Kidney (tissue), 14 donors: Measurements from ENCODE around the gene CD300E. TPM values are rescaled to one million over a fixed set of nuclear protein-coding genes. Genes with fewer than 3 reads are reported as not detected.
A peak's percentile ranks its signal among the peaks of the same experiment; 100 is the strongest.

Source experiments
- DNase-seq, 5 donors: peaks; one replicate each; pipeline ENCODE4 v3.0.0-alpha.2; 2013 to 2020
- FAIRE-seq: peaks from 2 replicates; lab custom pipeline; 2012; peaks lifted over from hg19 to GRCh38; lab: Jason Lieb, UNC
- H3K27ac ChIP-seq, 2 donors: one replicate each; pipeline ENCODE4 v1.7.0; 2013; ENCODE audit warnings: low read depth in 2 of 2, low read length in 2 of 2, inconsistent platforms in 1 of 2
- H3K27me3 ChIP-seq: one replicate; pipeline ENCODE4 v1.7.1; 2013; ENCODE audit warnings: low read length, inconsistent platforms; ENCODE audit not compliant: control insufficient read depth, insufficient read depth
- H3K36me3 ChIP-seq, 3 donors: one replicate each; pipeline versions ENCODE4 v1.7.0 to v1.7.1; 2013; ENCODE audit warnings: low read length in 3 of 3, control low read depth in 1 of 3, inconsistent platforms in 1 of 3; ENCODE audit not compliant: insufficient read depth in 3 of 3, control insufficient read depth in 2 of 3
- H3K4me1 ChIP-seq, 3 donors: one replicate each; pipeline versions ENCODE4 v1.7.0 to v1.7.1; 2013; ENCODE audit warnings: low read length in 3 of 3, inconsistent platforms in 1 of 3, low read depth in 1 of 3; ENCODE audit not compliant: control insufficient read depth in 2 of 3, insufficient read depth in 2 of 3
- H3K4me3 ChIP-seq, 3 donors: one replicate each; pipeline versions ENCODE4 v1.7.0 to v1.8.1; 2013; ENCODE audit warnings: low read length in 3 of 3, control low read depth in 1 of 3, inconsistent platforms in 1 of 3
- H3K9ac ChIP-seq, 3 donors: one replicate each; pipeline versions ENCODE4 v1.7.0 to v1.7.1; 2013; ENCODE audit warnings: low read length in 3 of 3, control low read depth in 1 of 3, inconsistent platforms in 1 of 3
- H3K9me3 ChIP-seq, 3 donors: one replicate each; pipeline versions ENCODE4 v1.7.0 to v1.7.1; 2013; ENCODE audit warnings: low read length in 3 of 3, control low read depth in 1 of 3, inconsistent platforms in 1 of 3; ENCODE audit not compliant: control insufficient read depth in 2 of 3, insufficient read depth in 1 of 3
- intact Hi-C: fragments of 100-400 bp; cut with DNase I; formaldehyde crosslinking; loops from one replicate; pipeline ENCODE4 v1.11.1; 2022
- polyA plus RNA-seq: library from polyadenylated mRNA; stranded (reverse); fragments of 350-450 nt; fragmentation: Illumina TruSeq; extraction: RNeasy Lipid Tissue Mini Kit (QIAGEN cat#74804); gene quantifications from one replicate; pipeline ENCODE4 v1.2.3, GENCODE V29; 2014; ENCODE audit warnings: low read depth, low replicate concordance; ENCODE audit not compliant: insufficient read depth
- total RNA-seq: library from RNA; stranded (reverse); fragmentation: NEBNext Ultra II Directional; extraction: Animal tissue kit (Norgen Biotek cat#: 25700); gene quantifications from one replicate; pipeline ENCODE4 v1.2.1, GENCODE V29; 2021
- TF ChIP-seq, protein P1 (sequence below): IDR thresholded peaks from 3 replicates; pipeline ENCODE4 v1.5.1; 2012; ENCODE audit warnings: mild to moderate bottlenecking, moderate library complexity, borderline replicate concordance; ENCODE audit not compliant: insufficient read depth; ENCODE audit errors: extremely low read depth
- donor health status: control.
- donor health status: control.
- donor health status: control.
- donor health status: control.
- donor health status: control.
- donor health status: DM: yes; HTN: yes; CAD: no.
- donor health status: Normal renal cell carcinoma (clear cell type).

The CD300E gene
- total and polyA plus RNA-seq, 2 donors from 2014 or later = 0.39 to 2.5 TPM

DNA sequence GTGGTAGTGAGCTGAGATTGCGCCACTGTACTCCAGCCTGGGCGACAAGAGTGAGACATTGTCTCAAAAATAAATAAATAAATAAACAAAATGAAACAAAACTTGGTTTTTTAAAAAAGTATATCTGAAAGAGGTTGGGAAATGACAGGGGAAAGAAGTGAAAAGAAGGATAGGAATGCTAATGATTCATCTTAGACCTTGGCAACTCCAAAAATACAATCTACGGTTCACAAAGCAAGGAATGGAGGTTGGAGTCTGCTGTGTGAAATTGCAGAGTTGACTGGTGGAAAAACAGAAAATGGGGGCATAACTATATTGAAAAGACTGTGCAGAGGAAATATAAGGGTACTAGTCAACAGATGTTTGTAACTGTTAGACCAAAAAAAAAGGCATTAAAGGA lies 40.0 kb upstream of the CD300E start:
- TF ChIP-seq, protein P1, sequence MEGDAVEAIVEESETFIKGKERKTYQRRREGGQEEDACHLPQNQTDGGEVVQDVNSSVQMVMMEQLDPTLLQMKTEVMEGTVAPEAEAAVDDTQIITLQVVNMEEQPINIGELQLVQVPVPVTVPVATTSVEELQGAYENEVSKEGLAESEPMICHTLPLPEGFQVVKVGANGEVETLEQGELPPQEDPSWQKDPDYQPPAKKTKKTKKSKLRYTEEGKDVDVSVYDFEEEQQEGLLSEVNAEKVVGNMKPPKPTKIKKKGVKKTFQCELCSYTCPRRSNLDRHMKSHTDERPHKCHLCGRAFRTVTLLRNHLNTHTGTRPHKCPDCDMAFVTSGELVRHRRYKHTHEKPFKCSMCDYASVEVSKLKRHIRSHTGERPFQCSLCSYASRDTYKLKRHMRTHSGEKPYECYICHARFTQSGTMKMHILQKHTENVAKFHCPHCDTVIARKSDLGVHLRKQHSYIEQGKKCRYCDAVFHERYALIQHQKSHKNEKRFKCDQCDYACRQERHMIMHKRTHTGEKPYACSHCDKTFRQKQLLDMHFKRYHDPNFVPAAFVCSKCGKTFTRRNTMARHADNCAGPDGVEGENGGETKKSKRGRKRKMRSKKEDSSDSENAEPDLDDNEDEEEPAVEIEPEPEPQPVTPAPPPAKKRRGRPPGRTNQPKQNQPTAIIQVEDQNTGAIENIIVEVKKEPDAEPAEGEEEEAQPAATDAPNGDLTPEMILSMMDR = no peak
- no peak overlapping the region for H3K9ac ChIP-seq

DNA sequence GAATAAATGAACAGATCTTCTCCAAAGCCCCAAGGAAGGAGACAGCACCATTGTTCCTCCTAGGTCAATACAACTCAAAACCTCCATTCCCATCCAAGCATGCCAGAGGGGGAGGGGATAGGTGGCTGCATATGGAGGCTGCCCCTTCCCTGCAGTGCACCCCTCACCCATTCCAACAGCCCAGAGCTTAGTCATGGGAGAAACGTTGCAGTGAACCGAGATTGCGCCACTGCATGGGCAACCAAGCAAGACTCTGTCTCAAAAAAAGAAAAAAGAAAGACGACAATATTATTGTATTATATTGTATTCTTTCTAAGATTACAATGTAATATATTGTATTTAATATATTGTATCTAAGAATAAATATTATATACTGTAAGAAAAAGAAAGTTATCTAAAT lies 36.4 kb upstream of the CD300E start:
- Histone ChIP-seq H3K36me3 (no peaks in the 10 kb centered on the region), H3K9me3 (no peaks in the 10 kb centered on the region), H3K27me3 (peaks cover 2% of the 10 kb centered on the region), H3K9ac (no peak overlapping the region), H3K4me3 (no peak overlapping the region), H3K27ac (no peak overlapping the region), H3K4me1 (no peaks in the 10 kb centered on the region)
- no peak for DNase-seq
- TF ChIP-seq, protein P1 = no peak
- peak; percentile 87 for FAIRE-seq
- intact Hi-C loops = no loop called here

More for the DNA sequence above, 40.0 kb upstream of the CD300E start:
- intact Hi-C loops = no loop called here
- DNase-seq (no peak), FAIRE-seq (no peak)
- Histone ChIP-seq H3K36me3 (no peaks in the 10 kb centered on the region), H3K4me3 (no peak overlapping the region), H3K9me3 (no peaks in the 10 kb centered on the region), H3K27me3 (peaks cover 2% of the 10 kb centered on the region), H3K27ac (no peak overlapping the region), H3K4me1 (no peaks in the 10 kb centered on the region)

DNA sequence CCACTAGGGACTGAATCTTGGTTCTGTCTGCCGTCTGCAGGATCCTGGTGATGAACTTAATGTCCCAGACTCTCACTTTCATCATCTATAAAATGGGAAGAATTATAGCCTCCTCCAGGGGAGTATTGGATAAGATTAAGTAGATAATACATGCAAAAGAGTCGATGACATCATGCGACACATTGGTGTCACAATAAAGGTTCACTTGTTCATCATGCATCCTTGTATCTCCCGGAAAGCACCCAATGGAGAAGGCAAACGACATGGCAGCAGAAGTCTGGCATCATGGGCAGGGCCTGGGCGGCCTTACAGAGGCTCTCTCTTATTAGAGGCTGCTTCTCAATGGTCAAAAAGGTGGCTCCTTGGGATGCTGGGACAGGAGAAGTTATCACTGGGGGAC lies 35.1 kb upstream of the CD300E start:
- FAIRE-seq (no peak), DNase-seq (no peak)
- H3K9ac ChIP-seq = no peak overlapping the region
- H3K4me1 ChIP-seq = no peaks in the 10 kb centered on the region
- no peak overlapping the region for H3K27ac ChIP-seq
- TF ChIP-seq, protein P1 = no peak
- intact Hi-C loops = no loop called here
- no peaks in the 10 kb centered on the region for H3K9me3 ChIP-seq
- no peaks in the 10 kb centered on the region for H3K27me3 ChIP-seq
- no peak overlapping the region for H3K4me3 ChIP-seq
- H3K36me3 ChIP-seq = no peaks in the 10 kb centered on the region

DNA sequence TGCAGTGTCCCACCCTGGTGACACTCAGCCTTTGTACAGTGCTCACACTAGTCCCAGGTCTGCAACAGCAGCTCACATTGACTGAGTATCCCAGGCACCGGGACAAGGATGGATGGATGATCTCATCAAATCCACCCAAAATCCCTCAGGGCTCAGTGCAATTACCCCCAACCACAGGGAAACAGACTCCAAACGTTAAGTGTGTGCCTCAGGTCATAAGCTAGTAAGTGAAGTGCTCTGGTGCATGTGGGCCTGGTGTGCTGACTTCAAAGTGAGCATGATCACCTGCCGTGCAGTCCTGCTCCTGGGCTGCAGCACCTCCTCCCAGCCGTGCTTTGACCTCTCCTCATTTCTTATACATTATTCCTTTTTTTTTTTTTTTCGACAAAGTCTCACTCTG lies 31.2 kb upstream of the CD300E start:
- FAIRE-seq = no peak
- Histone ChIP-seq H3K27me3 (no peaks in the 10 kb centered on the region), H3K9ac (no peak overlapping the region), H3K27ac (no peak overlapping the region), H3K9me3 (no peaks in the 10 kb centered on the region), H3K4me3 (no peak overlapping the region), H3K4me1 (no peaks in the 10 kb centered on the region), H3K36me3 (no peaks in the 10 kb centered on the region)
- intact Hi-C loops = no loop called here
- peak in 4 of 5 donors; percentile 31 to 51 (median 34) for DNase-seq
- TF ChIP-seq, protein P1 = no peak
